HepG2 (cell line): ENCODE results near the gene RNF10. TPM values are rescaled to one million over a fixed set of nuclear protein-coding genes. Genes with fewer than 3 reads are reported as not detected.

ENCODE experiments used
- ATRX ChIP-seq: sonication (generic); formaldehyde crosslinking; IDR thresholded peaks from 2 replicates; pipeline ENCODE4 v1.4.0; 2020; ENCODE audit warnings: missing genetic modification reagents, borderline replicate concordance
- CENPX ChIP-seq: sonication (generic); formaldehyde crosslinking; IDR thresholded peaks from 2 replicates; pipeline ENCODE4 v1.9.0; 2021; ENCODE audit warnings: mild to moderate bottlenecking, missing genetic modification reagents, moderate library complexity
- IRF2 ChIP-seq: IDR thresholded peaks from 2 replicates; pipeline ENCODE4 v1.6.1; 2018; ENCODE audit warnings: missing genetic modification reagents, missing compliant biosample characterization
- ISX ChIP-seq: sonication (generic); formaldehyde crosslinking; conservative IDR thresholded peaks from 2 replicates; pipeline ENCODE4 v1.5.0; 2020; ENCODE audit warnings: missing genetic modification reagents
- KAT8 ChIP-seq: IDR thresholded peaks from 2 replicates; pipeline ENCODE4 v1.6.1; 2016; ENCODE audit warnings: missing genetic modification reagents, missing compliant biosample characterization
- PHF5A ChIP-seq: IDR thresholded peaks from one replicate; pipeline ENCODE4 v1.6.1; 2018; ENCODE audit warnings: low read depth, missing genetic modification reagents; ENCODE audit not compliant: unreplicated experiment
- RARG ChIP-seq: sonication (generic); formaldehyde crosslinking; IDR thresholded peaks from 2 replicates; pipeline ENCODE4 v1.4.0; 2020; ENCODE audit warnings: low read depth, mild to moderate bottlenecking, missing genetic modification reagents
- RBFOX2 ChIP-seq: fragments of 200-400 bp; formaldehyde crosslinking; IDR thresholded peaks from 2 replicates; pipeline ENCODE4 v1.6.1; 2017; ENCODE audit warnings: low read depth, mild to moderate bottlenecking, low read length
- RBM22 ChIP-seq: fragments of 200-400 bp; formaldehyde crosslinking; optimal IDR thresholded peaks from 2 replicates; pipeline ENCODE3; 2017; ENCODE audit warnings: mild to moderate bottlenecking, low read length, moderate library complexity
- REPIN1 ChIP-seq: sonication (generic); formaldehyde crosslinking; IDR thresholded peaks from 2 replicates; pipeline ENCODE4 v1.8.0; 2022; ENCODE audit warnings: missing genetic modification reagents, low read depth, mild to moderate bottlenecking, borderline replicate concordance
- RNF2 ChIP-seq: fragments of 450-650 bp; conservative IDR thresholded peaks from 2 replicates; pipeline ENCODE4 v1.6.1; 2016; ENCODE audit warnings: low read depth
- SIN3B ChIP-seq: fragments of 150-350 bp; IDR thresholded peaks from 2 replicates; pipeline ENCODE4 v1.6.1; 2014; ENCODE audit warnings: low read length
- SMARCE1 ChIP-seq: fragments of 450-650 bp; IDR thresholded peaks from 2 replicates; pipeline ENCODE4 v1.6.1; 2017; ENCODE audit warnings: borderline replicate concordance
- YEATS4 ChIP-seq: sonication (generic); formaldehyde crosslinking; IDR thresholded peaks from 2 replicates; pipeline ENCODE4 v1.4.0; 2020; ENCODE audit warnings: missing genetic modification reagents, borderline replicate concordance
- ZNF605 ChIP-seq: sonication (generic); formaldehyde crosslinking; IDR thresholded peaks from 2 replicates; pipeline ENCODE4 v1.8.0; 2022; ENCODE audit warnings: mild to moderate bottlenecking, missing genetic modification reagents
- ZNF607 ChIP-seq: sonication (generic); formaldehyde crosslinking; IDR thresholded peaks from 2 replicates; pipeline ENCODE4 v1.5.1; 2020; ENCODE audit warnings: missing genetic modification reagents, mild to moderate bottlenecking, borderline replicate concordance
- polyA plus RNA-seq, 8 experiments: library from polyadenylated mRNA; depleted of rRNA in 3 of 8; stranded (reverse) in 7 of 8; unstranded in 1 of 8; fragments of >200 nt; fragmentation: Illumina TruSeq in 4 of 8; extraction: Trizol in 4 of 8; gene quantifications; 2 replicates each; pipeline versions ENCODE4 v1.2.1 to v1.2.3, GENCODE V29; 2011 to 2016; ENCODE audit warnings: low read depth in 4 of 8, missing spikeins in 1 of 8, mixed read lengths in 1 of 8; ENCODE audit not compliant: insufficient read depth in 1 of 8
- total RNA-seq, 5 experiments: library from RNA; depleted of rRNA; stranded (reverse); fragments of >200 nt; fragmentation: Illumina TruSeq; extraction: Trizol; gene quantifications; 2 replicates each; pipeline ENCODE4 v1.2.3, GENCODE V29; 2016; ENCODE audit warnings: low read depth in 1 of 5
- TF ChIP-seq, protein P1 (sequence below): sonication (generic); formaldehyde crosslinking; IDR thresholded peaks from 2 replicates; pipeline ENCODE4 v1.8.0; 2022; ENCODE audit warnings: mild to moderate bottlenecking, missing genetic modification reagents; ENCODE audit not compliant: insufficient replicate concordance
- TF ChIP-seq, protein P2 (sequence below): sonication (generic); formaldehyde crosslinking; IDR thresholded peaks from 2 replicates; pipeline ENCODE4 v1.4.0; 2020; ENCODE audit warnings: mild to moderate bottlenecking, missing genetic modification reagents
- TF ChIP-seq, protein P3 (sequence below): sonication (generic); formaldehyde crosslinking; IDR thresholded peaks from 2 replicates; pipeline ENCODE4 v1.9.0; 2021; ENCODE audit warnings: missing genetic modification reagents, borderline replicate concordance
- TF ChIP-seq, protein P4 (sequence below): sonication (generic); formaldehyde crosslinking; IDR thresholded peaks from 2 replicates; pipeline ENCODE4 v1.9.0; 2021; ENCODE audit warnings: missing genetic modification reagents, mild to moderate bottlenecking, borderline replicate concordance
- TF ChIP-seq, protein P5 (sequence below): sonication (generic); formaldehyde crosslinking; IDR thresholded peaks from 2 replicates; pipeline ENCODE4 v1.8.0; 2022; ENCODE audit warnings: missing genetic modification reagents, mild to moderate bottlenecking, borderline replicate concordance
- TF ChIP-seq, protein P6 (sequence below): IDR thresholded peaks from 2 replicates; pipeline ENCODE4 v1.6.1; 2012; ENCODE audit warnings: inconsistent platforms

RNF10 gene
- total and polyA plus RNA-seq, 2 of the 13 experiments (the other 11 are each of a cell fraction or from before 2014, with no cell fraction given), result 62.5 to 88.0 TPM

DNA sequence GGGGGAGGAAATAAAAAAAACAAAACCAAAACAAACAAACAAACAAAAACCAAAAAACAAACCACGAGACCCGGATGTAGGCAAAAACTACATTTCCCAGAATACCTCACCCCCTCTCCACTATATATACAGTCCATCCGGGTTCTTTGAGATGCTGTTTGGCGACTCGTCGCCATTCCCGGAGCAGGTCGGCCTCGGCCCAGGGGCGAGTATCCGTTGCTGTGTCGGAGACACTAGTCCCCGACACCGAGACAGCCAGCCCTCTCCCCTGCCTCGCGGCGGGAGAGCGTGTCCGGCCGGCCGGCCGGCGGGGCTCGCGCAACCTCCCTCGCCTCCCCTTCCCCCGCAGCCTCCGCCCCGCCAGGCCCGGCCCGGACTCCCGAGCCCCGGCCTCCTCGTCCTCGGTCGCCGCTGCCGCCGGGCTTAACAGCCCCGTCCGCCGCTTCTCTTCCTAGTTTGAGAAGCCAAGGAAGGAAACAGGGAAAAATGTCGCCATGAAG lies at the start of gene RNF10 (continued):
- TF ChIP-seq, protein P1, sequence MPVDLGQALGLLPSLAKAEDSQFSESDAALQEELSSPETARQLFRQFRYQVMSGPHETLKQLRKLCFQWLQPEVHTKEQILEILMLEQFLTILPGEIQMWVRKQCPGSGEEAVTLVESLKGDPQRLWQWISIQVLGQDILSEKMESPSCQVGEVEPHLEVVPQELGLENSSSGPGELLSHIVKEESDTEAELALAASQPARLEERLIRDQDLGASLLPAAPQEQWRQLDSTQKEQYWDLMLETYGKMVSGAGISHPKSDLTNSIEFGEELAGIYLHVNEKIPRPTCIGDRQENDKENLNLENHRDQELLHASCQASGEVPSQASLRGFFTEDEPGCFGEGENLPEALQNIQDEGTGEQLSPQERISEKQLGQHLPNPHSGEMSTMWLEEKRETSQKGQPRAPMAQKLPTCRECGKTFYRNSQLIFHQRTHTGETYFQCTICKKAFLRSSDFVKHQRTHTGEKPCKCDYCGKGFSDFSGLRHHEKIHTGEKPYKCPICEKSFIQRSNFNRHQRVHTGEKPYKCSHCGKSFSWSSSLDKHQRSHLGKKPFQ, result peak; percentile 27
- TF ChIP-seq, protein P2, sequence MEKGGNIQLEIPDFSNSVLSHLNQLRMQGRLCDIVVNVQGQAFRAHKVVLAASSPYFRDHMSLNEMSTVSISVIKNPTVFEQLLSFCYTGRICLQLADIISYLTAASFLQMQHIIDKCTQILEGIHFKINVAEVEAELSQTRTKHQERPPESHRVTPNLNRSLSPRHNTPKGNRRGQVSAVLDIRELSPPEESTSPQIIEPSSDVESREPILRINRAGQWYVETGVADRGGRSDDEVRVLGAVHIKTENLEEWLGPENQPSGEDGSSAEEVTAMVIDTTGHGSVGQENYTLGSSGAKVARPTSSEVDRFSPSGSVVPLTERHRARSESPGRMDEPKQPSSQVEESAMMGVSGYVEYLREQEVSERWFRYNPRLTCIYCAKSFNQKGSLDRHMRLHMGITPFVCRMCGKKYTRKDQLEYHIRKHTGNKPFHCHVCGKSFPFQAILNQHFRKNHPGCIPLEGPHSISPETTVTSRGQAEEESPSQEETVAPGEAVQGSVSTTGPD (CRISPR knock-in tag), result no peak
- TF ChIP-seq REPIN1 (CRISPR knock-in tag) (no peak), PHF5A (no peak), SMARCE1 (no peak), ISX (CRISPR knock-in tag) (0 out of 2 replicates have a peak, but pooled peaks have one; percentile 49), YEATS4 (peak; percentile 69), RARG (CRISPR knock-in tag) (no peak), ATRX (CRISPR knock-in tag) (no peak), RNF2 (no peak), ZNF605 (CRISPR knock-in tag) (0 out of 2 replicates have a peak, but pooled peaks have one; percentile 1), KAT8 (no peak), RBM22 (peak; percentile 6), ZNF607 (0 out of 2 replicates have a peak, but pooled peaks have one; percentile 58), SIN3B (no peak), CENPX (CRISPR knock-in tag) (no peak), IRF2 (CRISPR knock-in tag) (peak; percentile 48; the same call in 1 of the 2 replicates), RBFOX2 (peak; percentile 90)
- TF ChIP-seq, protein P3, sequence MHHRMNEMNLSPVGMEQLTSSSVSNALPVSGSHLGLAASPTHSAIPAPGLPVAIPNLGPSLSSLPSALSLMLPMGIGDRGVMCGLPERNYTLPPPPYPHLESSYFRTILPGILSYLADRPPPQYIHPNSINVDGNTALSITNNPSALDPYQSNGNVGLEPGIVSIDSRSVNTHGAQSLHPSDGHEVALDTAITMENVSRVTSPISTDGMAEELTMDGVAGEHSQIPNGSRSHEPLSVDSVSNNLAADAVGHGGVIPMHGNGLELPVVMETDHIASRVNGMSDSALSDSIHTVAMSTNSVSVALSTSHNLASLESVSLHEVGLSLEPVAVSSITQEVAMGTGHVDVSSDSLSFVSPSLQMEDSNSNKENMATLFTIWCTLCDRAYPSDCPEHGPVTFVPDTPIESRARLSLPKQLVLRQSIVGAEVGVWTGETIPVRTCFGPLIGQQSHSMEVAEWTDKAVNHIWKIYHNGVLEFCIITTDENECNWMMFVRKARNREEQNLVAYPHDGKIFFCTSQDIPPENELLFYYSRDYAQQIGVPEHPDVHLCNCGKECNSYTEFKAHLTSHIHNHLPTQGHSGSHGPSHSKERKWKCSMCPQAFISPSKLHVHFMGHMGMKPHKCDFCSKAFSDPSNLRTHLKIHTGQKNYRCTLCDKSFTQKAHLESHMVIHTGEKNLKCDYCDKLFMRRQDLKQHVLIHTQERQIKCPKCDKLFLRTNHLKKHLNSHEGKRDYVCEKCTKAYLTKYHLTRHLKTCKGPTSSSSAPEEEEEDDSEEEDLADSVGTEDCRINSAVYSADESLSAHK (CRISPR knock-in tag), result no peak
- TF ChIP-seq, protein P4, sequence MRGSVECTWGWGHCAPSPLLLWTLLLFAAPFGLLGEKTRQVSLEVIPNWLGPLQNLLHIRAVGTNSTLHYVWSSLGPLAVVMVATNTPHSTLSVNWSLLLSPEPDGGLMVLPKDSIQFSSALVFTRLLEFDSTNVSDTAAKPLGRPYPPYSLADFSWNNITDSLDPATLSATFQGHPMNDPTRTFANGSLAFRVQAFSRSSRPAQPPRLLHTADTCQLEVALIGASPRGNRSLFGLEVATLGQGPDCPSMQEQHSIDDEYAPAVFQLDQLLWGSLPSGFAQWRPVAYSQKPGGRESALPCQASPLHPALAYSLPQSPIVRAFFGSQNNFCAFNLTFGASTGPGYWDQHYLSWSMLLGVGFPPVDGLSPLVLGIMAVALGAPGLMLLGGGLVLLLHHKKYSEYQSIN (CRISPR knock-in tag), result no peak
- TF ChIP-seq, protein P5, sequence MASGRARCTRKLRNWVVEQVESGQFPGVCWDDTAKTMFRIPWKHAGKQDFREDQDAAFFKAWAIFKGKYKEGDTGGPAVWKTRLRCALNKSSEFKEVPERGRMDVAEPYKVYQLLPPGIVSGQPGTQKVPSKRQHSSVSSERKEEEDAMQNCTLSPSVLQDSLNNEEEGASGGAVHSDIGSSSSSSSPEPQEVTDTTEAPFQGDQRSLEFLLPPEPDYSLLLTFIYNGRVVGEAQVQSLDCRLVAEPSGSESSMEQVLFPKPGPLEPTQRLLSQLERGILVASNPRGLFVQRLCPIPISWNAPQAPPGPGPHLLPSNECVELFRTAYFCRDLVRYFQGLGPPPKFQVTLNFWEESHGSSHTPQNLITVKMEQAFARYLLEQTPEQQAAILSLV (CRISPR knock-in tag), result no peak
- TF ChIP-seq, protein P6, sequence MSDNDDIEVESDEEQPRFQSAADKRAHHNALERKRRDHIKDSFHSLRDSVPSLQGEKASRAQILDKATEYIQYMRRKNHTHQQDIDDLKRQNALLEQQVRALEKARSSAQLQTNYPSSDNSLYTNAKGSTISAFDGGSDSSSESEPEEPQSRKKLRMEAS, result peak; percentile 40
